ENCODE data around the gene RAB44. TPM values are rescaled to one million over a fixed set of nuclear protein-coding genes. Genes with fewer than 3 reads are reported as not detected.

The RAB44 gene, protein sequence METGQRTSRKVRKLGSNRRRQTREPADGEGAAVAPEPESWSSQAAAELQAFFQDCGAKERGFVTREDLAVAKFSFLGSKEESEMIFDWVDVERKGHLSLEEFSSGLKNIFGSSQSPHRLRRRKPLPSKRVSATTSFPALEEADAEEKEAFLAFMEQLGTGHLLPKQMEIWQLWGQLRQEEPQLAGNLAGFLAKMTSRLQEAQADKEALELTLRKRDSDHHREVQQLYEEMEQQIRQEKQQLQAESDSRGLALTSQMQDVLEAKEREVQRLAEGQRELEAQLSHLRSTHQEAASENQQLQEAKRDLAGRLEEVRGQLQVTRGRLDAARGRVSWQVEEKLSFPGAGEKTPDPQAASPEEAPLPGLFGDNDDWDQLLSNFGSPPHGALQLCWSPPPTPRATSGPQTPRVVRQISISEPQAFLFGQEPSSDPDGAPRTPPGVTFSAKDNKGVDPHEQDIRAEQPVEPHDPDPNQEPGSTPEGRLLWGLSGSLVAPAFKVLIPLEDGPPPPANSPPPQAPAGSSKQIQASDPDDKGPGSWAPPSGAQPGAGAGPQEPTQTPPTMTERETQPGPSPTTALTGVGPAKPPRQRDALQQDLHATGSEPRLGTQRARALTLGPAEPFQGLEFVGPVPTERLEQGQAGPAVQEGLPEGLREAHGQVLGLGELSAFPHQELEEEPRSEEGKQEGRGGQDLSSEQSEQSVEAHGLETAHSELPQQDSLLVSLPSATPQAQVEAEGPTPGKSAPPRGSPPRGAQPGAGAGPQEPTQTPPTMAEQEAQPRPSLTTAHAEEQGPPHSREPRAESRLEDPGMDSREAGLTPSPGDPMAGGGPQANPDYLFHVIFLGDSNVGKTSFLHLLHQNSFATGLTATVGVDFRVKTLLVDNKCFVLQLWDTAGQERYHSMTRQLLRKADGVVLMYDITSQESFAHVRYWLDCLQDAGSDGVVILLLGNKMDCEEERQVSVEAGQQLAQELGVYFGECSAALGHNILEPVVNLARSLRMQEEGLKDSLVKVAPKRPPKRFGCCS
- total RNA-seq (ENCODE audit: low replicate concordance): 0.03 TPM in 1 of 2 replicates, not detected in the other

DNA sequence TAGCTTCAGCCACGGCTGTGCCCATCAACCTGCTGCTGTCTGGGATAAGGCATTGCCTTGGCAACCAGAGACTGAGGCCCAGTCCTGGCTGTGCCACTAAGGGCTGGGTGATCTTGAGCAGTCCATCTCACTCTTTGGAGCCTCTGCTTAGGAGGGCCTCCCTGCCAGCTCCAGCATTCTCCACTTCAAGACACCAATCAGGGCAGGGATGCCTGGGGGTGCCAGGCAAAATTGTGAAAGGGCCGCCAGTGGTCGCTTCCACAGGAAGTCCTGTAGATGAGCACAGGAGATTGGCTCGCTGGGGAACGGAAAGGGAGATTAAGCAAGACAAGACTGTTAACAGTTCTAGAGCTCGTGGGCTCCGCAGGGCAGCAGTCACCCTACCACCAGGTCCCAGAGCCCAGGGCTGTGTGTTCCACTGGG, at the start of gene RAB44:
Gene RAB44, plus strand, starts transcription at position 346 of the 423 bp plus-strand sequence. CDS start 6,410 bp downstream, outside the sequence.
- H2AFZ ChIP-seq (replicated peaks): no peak within 1 kb of the TSS
- no peak within 1 kb of the TSS for H3K4me2 ChIP-seq
- DNase-seq (ENCODE audit: low spot score): no peak
- no peaks in the 10 kb centered on the region for H3F3A ChIP-seq (ENCODE audit: low read depth)
- no peaks in the 10 kb centered on the region for H3K36me3 ChIP-seq
- H3K4me3 ChIP-seq: no peak within 1 kb of the TSS
- no peak within 1 kb of the TSS for H3K27ac ChIP-seq
- Mint-ChIP-seq H3K36me3 (no peaks in the 10 kb centered on the region), H3K27me3 (ENCODE audit: insufficient read depth, low read depth) (peaks cover 4% of the 10 kb centered on the region), H3K4me1 (no peaks in the 10 kb centered on the region), H3K9me3 (peaks cover 2% of the 10 kb centered on the region), H3K4me3 (no peak within 1 kb of the TSS), H3K27ac (no peak within 1 kb of the TSS)
- H3K4me1 ChIP-seq: no peaks in the 10 kb centered on the region
- TF ChIP-seq EZH2 (IDR thresholded peaks at IDR 0.05) (no peak), CTCF (IDR thresholded peaks at IDR 0.05) (no peak), EZH2phosphoT487 (IDR thresholded peaks at IDR 0.05) (no peak)
- H3K9ac ChIP-seq: no peak within 1 kb of the TSS
- H3K79me2 ChIP-seq (ENCODE audit: low read depth): no peaks in the 10 kb centered on the region
- no peaks in the 10 kb centered on the region for H4K20me1 ChIP-seq (ENCODE audit: low read depth)
- no peaks in the 10 kb centered on the region for H3K9me3 ChIP-seq (ENCODE audit: low read depth)
- no peaks in the 10 kb centered on the region for H3K27me3 ChIP-seq

DNA sequence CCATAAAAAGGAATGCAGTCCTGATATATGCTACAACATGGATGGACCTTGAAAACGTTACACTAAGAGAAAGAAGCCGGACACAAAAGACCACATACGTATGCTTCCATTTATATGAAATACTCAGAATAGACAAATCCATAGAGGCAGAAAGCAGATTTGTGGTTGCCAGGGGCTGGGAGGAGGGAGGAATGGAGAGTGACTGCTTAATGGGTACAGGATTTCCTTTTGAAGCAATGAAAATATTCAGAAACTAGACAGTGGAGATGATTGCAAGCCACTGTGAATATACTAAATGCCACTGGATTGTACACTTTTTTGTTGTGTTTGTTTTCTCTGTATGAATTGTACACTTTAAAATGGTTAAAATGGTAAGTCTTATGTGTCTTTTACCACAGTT, 48.5 kb upstream of the RAB44 start:
- H3K9ac ChIP-seq: no peak overlapping the region
- no peaks in the 10 kb centered on the region for H3K9me3 Mint-ChIP-seq
- no peaks in the 10 kb centered on the region for H4K20me1 ChIP-seq (ENCODE audit: low read depth)
- H3K27me3 Mint-ChIP-seq (ENCODE audit: insufficient read depth, low read depth): peaks cover 5% of the 10 kb centered on the region
- peaks cover 21% of the 10 kb centered on the region for H3K4me1 ChIP-seq
- no peaks in the 10 kb centered on the region for H3K36me3 Mint-ChIP-seq
- TF ChIP-seq CTCF (IDR thresholded peaks at IDR 0.05) (no peak), EZH2 (IDR thresholded peaks at IDR 0.05) (no peak), EZH2phosphoT487 (IDR thresholded peaks at IDR 0.05) (no peak)
- H3K4me3 Mint-ChIP-seq: no peak overlapping the region
- no peaks in the 10 kb centered on the region for H3K79me2 ChIP-seq (ENCODE audit: low read depth)
- H3K4me3 ChIP-seq: no peak overlapping the region
- no peak overlapping the region for H3K27ac Mint-ChIP-seq
- no peak overlapping the region for H2AFZ ChIP-seq (replicated peaks)
- H3K4me2 ChIP-seq: no peak overlapping the region
- H3K27me3 ChIP-seq: no peaks in the 10 kb centered on the region
- no peak overlapping the region for H3K27ac ChIP-seq
- no peak for DNase-seq (ENCODE audit: low spot score)
- no peaks in the 10 kb centered on the region for H3K9me3 ChIP-seq (ENCODE audit: low read depth)
- H3F3A ChIP-seq (ENCODE audit: low read depth): peaks cover 10% of the 10 kb centered on the region
- no peaks in the 10 kb centered on the region for H3K36me3 ChIP-seq
- H3K4me1 Mint-ChIP-seq: peaks cover 30% of the 10 kb centered on the region

- Histone ChIP-seq H3K4me3 (no peak overlapping the region), H3K4me2 (no peak overlapping the region), H4K20me1 (ENCODE audit: low read depth) (no peaks in the 10 kb centered on the region), H3K4me1 (peaks cover 23% of the 10 kb centered on the region), H3K36me3 (no peaks in the 10 kb centered on the region), H3K27ac (no peak overlapping the region), H3K9ac (no peak overlapping the region), H3K27me3 (no peaks in the 10 kb centered on the region), H2AFZ (replicated peaks) (peak overlapping the region; percentile 15), H3K79me2 (ENCODE audit: low read depth) (no peaks in the 10 kb centered on the region), H3K9me3 (ENCODE audit: low read depth) (no peaks in the 10 kb centered on the region), H3F3A (ENCODE audit: low read depth) (peaks cover 10% of the 10 kb centered on the region)
- H3K27me3 Mint-ChIP-seq (ENCODE audit: insufficient read depth, low read depth): peaks cover 5% of the 10 kb centered on the region
- H3K4me3 Mint-ChIP-seq: no peak overlapping the region
- no peak for TF ChIP-seq EZH2phosphoT487 (IDR thresholded peaks at IDR 0.05)
- no peak for TF ChIP-seq EZH2 (IDR thresholded peaks at IDR 0.05)
- TF ChIP-seq CTCF (IDR thresholded peaks at IDR 0.05): no peak
- no peaks in the 10 kb centered on the region for H3K9me3 Mint-ChIP-seq
- no peak overlapping the region for H3K27ac Mint-ChIP-seq
- DNase-seq (ENCODE audit: low spot score): no peak
- H3K4me1 Mint-ChIP-seq: peaks cover 25% of the 10 kb centered on the region
- H3K36me3 Mint-ChIP-seq: no peaks in the 10 kb centered on the region
Observed at GRCh38 chr6:36649701-36650484, 47.7 kb upstream of the RAB44 start.
